ENCODE results near the gene LRRC47. TPM values are rescaled to one million over a fixed set of nuclear protein-coding genes. Genes with fewer than 3 reads are reported as not detected.

LRRC47 gene
- total RNA-seq, 1 donor from 2014 or later, result 52.2 TPM

- H3K4me1 Mint-ChIP-seq (ENCODE audit: unreplicated experiment), result no peaks in the 10 kb centered on the region
- peaks cover 54% of the 10 kb centered on the region for H3K36me3 Mint-ChIP-seq (ENCODE audit: low read depth, unreplicated experiment)
- peaks cover 5% of the 10 kb centered on the region for H3K27me3 Mint-ChIP-seq (ENCODE audit: unreplicated experiment)
- peak overlapping the region; percentile 73 for H3K4me3 Mint-ChIP-seq (ENCODE audit: unreplicated experiment)
- DNase-seq (ENCODE audit: low spot score), result no peak
- no peak for TF ChIP-seq CTCF (IDR thresholded peaks at IDR 0.05; ENCODE audit: unreplicated experiment)
- no peak overlapping the region for H3K27ac Mint-ChIP-seq (ENCODE audit: unreplicated experiment)
- no peaks in the 10 kb centered on the region for H3K9me3 Mint-ChIP-seq (ENCODE audit: unreplicated experiment)
These were observed 40.9 kb upstream of the LRRC47 start for GRCh38 chr1:3837200-3837599.

- TF ChIP-seq CTCF (IDR thresholded peaks at IDR 0.05; ENCODE audit: unreplicated experiment), result no peak
- Mint-ChIP-seq H3K36me3 (ENCODE audit: low read depth, unreplicated experiment) (peaks cover 62% of the 10 kb centered on the region), H3K4me1 (ENCODE audit: unreplicated experiment) (no peaks in the 10 kb centered on the region), H3K27ac (ENCODE audit: unreplicated experiment) (no peak overlapping the region), H3K27me3 (ENCODE audit: unreplicated experiment) (peaks cover 5% of the 10 kb centered on the region), H3K4me3 (ENCODE audit: unreplicated experiment) (no peak overlapping the region), H3K9me3 (ENCODE audit: unreplicated experiment) (no peaks in the 10 kb centered on the region)
- DNase-seq (ENCODE audit: low spot score), result no peak
These were observed 40.1 kb upstream of the LRRC47 start for GRCh38 chr1:3836421-3836820.

GRCh38 chr1:3834701-3835100, 38.4 kb upstream of the LRRC47 start:
- DNase-seq (ENCODE audit: low spot score), result no peak
- Mint-ChIP-seq H3K4me3 (ENCODE audit: unreplicated experiment) (peak overlapping the region; percentile 4), H3K27ac (ENCODE audit: unreplicated experiment) (no peak overlapping the region), H3K27me3 (ENCODE audit: unreplicated experiment) (peaks cover 3% of the 10 kb centered on the region), H3K36me3 (ENCODE audit: low read depth, unreplicated experiment) (peaks cover 56% of the 10 kb centered on the region), H3K9me3 (ENCODE audit: unreplicated experiment) (no peaks in the 10 kb centered on the region), H3K4me1 (ENCODE audit: unreplicated experiment) (no peaks in the 10 kb centered on the region)
- TF ChIP-seq CTCF (IDR thresholded peaks at IDR 0.05; ENCODE audit: unreplicated experiment), result no peak

GRCh38 chr1:3831689-3832088, 35.4 kb upstream of the LRRC47 start:
- Mint-ChIP-seq H3K9me3 (ENCODE audit: unreplicated experiment) (no peaks in the 10 kb centered on the region), H3K4me3 (ENCODE audit: unreplicated experiment) (no peak overlapping the region), H3K4me1 (ENCODE audit: unreplicated experiment) (no peaks in the 10 kb centered on the region), H3K27ac (ENCODE audit: unreplicated experiment) (no peak overlapping the region), H3K27me3 (ENCODE audit: unreplicated experiment) (no peaks in the 10 kb centered on the region), H3K36me3 (ENCODE audit: low read depth, unreplicated experiment) (peaks cover 38% of the 10 kb centered on the region)
- no peak for DNase-seq (ENCODE audit: low spot score)
- TF ChIP-seq CTCF (IDR thresholded peaks at IDR 0.05; ENCODE audit: unreplicated experiment), result no peak

- TF ChIP-seq CTCF (IDR thresholded peaks at IDR 0.05; ENCODE audit: unreplicated experiment), result no peak
- Mint-ChIP-seq H3K27me3 (ENCODE audit: unreplicated experiment) (no peaks in the 10 kb centered on the region), H3K4me3 (ENCODE audit: unreplicated experiment) (no peak overlapping the region), H3K4me1 (ENCODE audit: unreplicated experiment) (no peaks in the 10 kb centered on the region), H3K36me3 (ENCODE audit: low read depth, unreplicated experiment) (peaks cover 45% of the 10 kb centered on the region), H3K9me3 (ENCODE audit: unreplicated experiment) (no peaks in the 10 kb centered on the region), H3K27ac (ENCODE audit: unreplicated experiment) (no peak overlapping the region)
- no peak for DNase-seq (ENCODE audit: low spot score)
These were observed 32.1 kb upstream of the LRRC47 start for GRCh38 chr1:3828391-3828790.
